IMR-90 (cell line): ENCODE results near the gene THAP9. TPM values are rescaled to one million over a fixed set of nuclear protein-coding genes. Genes with fewer than 3 reads are reported as not detected.

Experiments
- ATAC-seq: fragments of 200-7000 bp; cut with Tn5 transposase; 2 replicates; pipeline ENCODE4 v1.9.1; 2020; ENCODE audit warnings: low read depth, mild to moderate bottlenecking, moderate library complexity
- BruUV-seq: library from RNA; stranded (reverse); fragments of 400-500 nt; replicated peaks from 2 replicates; lab custom pipeline; 2021; lab: Mats Ljungman, UMichigan
- CTCF ChIA-PET: fragments of 300-600 bp; formaldehyde crosslinking; extraction: SDS; loops from one replicate; lab custom pipeline; 2021; ENCODE audit warnings: antibody characterized with exemption; lab: Yijun Ruan, JAX
- POLR2A ChIA-PET: fragments of 300-600 bp; sonication (Branson Sonifier 250); formaldehyde crosslinking; loops from one replicate; lab custom pipeline; 2022; ENCODE audit warnings: antibody characterized with exemption; ENCODE audit not compliant: unreplicated experiment; lab: Charles Lee
- DNase-seq: peaks from one replicate; pipeline ENCODE4 v3.0.0; 2013
- H2AFZ ChIP-seq: replicated peaks from 2 replicates; pipeline ENCODE3; 2013; ENCODE audit warnings: low read length, mild to moderate bottlenecking; ENCODE audit not compliant: poor library complexity
- H2AK5ac ChIP-seq: 2 replicates; pipeline ENCODE4 v1.6.1; 2013; ENCODE audit warnings: low read depth, low read length, inconsistent platforms
- H2AK9ac ChIP-seq: replicated peaks from 2 replicates; pipeline ENCODE3; 2013; ENCODE audit warnings: mild to moderate bottlenecking, low read depth, low read length, moderate library complexity; ENCODE audit not compliant: poor library complexity
- H2BK120ac ChIP-seq: 2 replicates; pipeline ENCODE4 v1.6.1; 2013; ENCODE audit warnings: low read depth, low read length, inconsistent platforms
- H2BK15ac ChIP-seq: 3 replicates; pipeline ENCODE4 v1.6.1; 2013; ENCODE audit warnings: low read depth, low read length, inconsistent platforms
- H2BK20ac ChIP-seq: 2 replicates; pipeline ENCODE4 v1.6.1; 2013; ENCODE audit warnings: low read depth, mild to moderate bottlenecking, inconsistent platforms, low read length, moderate library complexity
- H2BK5ac ChIP-seq: 2 replicates; pipeline ENCODE4 v1.6.1; 2013; ENCODE audit warnings: mild to moderate bottlenecking, low read depth, low read length, inconsistent platforms; ENCODE audit not compliant: poor library complexity, severe bottlenecking
- H3K14ac ChIP-seq: replicated peaks from 2 replicates; pipeline ENCODE4 v1.6.1; 2013; ENCODE audit warnings: low read depth, low read length, inconsistent platforms
- H3K18ac ChIP-seq: 2 replicates; pipeline ENCODE4 v1.6.1; 2013; ENCODE audit warnings: low read depth, low read length, control low read depth
- H3K23ac ChIP-seq: 2 replicates; pipeline ENCODE4 v1.6.1; 2013; ENCODE audit warnings: low read depth, low read length, inconsistent platforms
- H3K27ac ChIP-seq: 2 replicates; pipeline ENCODE4 v1.5.1; 2013; ENCODE audit warnings: mild to moderate bottlenecking, control low read depth, low read length; ENCODE audit not compliant: insufficient read depth
- H3K27me3 ChIP-seq: 2 replicates; pipeline ENCODE4 v1.6.1; 2013; ENCODE audit warnings: low read length; ENCODE audit not compliant: control insufficient read depth, insufficient read depth
- H3K36me3 ChIP-seq: 2 replicates; pipeline ENCODE4 v1.6.1; 2013; ENCODE audit warnings: low read length, mixed read lengths; ENCODE audit not compliant: control insufficient read depth, insufficient read depth
- H3K4ac ChIP-seq: 2 replicates; pipeline ENCODE4 v1.6.1; 2013; ENCODE audit warnings: low read depth, low read length, inconsistent platforms
- H3K4me1 ChIP-seq: 2 replicates; pipeline ENCODE4 v1.6.1; 2013; ENCODE audit warnings: low read length, mixed read lengths; ENCODE audit not compliant: control insufficient read depth, insufficient read depth
- H3K4me2 ChIP-seq: 2 replicates; pipeline ENCODE4 v1.6.1; 2013; ENCODE audit warnings: low read depth, mild to moderate bottlenecking, control low read depth, low read length, moderate library complexity
- H3K4me3 ChIP-seq: 2 replicates; pipeline ENCODE4 v1.5.1; 2013; ENCODE audit warnings: low read depth, mild to moderate bottlenecking, control low read depth, low read length, moderate library complexity; ENCODE audit not compliant: insufficient read depth
- H3K56ac ChIP-seq: 2 replicates; pipeline ENCODE4 v1.6.1; 2013; ENCODE audit warnings: low read length, inconsistent platforms; ENCODE audit not compliant: insufficient read depth; ENCODE audit errors: extremely low read depth
- H3K79me1 ChIP-seq, 2 experiments: 2 replicates each; pipeline ENCODE4 v1.6.1; 2013; ENCODE audit warnings: low read length in 2 of 2, inconsistent platforms in 1 of 2, low read depth in 1 of 2
- H3K9ac ChIP-seq: 2 replicates; pipeline ENCODE4 v1.6.1; 2013; ENCODE audit warnings: low read depth, low read length, control low read depth
- H3K9me1 ChIP-seq: 2 replicates; pipeline ENCODE4 v1.6.1; 2013; ENCODE audit warnings: low read length, inconsistent platforms; ENCODE audit not compliant: insufficient read depth
- H3K9me3 ChIP-seq: 2 replicates; pipeline ENCODE4 v1.6.1; 2013; ENCODE audit warnings: low read length; ENCODE audit not compliant: control insufficient read depth, insufficient read depth
- H4K20me1 ChIP-seq: 2 replicates; pipeline ENCODE4 v1.6.1; 2013; ENCODE audit warnings: low read length, inconsistent platforms; ENCODE audit not compliant: insufficient read depth
- H4K5ac ChIP-seq: 2 replicates; pipeline ENCODE4 v1.6.1; 2013; ENCODE audit warnings: mild to moderate bottlenecking, low read depth, low read length, control low read depth
- H4K8ac ChIP-seq, 2 experiments: 2 replicates each; pipeline ENCODE4 v1.6.1; 2013; ENCODE audit warnings: low read depth in 2 of 2, low read length in 2 of 2, control low read depth in 1 of 2, inconsistent platforms in 1 of 2
- H4K91ac ChIP-seq: 2 replicates; pipeline ENCODE4 v1.6.1; 2013; ENCODE audit warnings: low read depth, low read length, inconsistent platforms; ENCODE audit not compliant: insufficient read depth
- BHLHE40 ChIP-seq: fragments of 150-350 bp; IDR thresholded peaks from 2 replicates; pipeline ENCODE4 v1.6.1; 2016; ENCODE audit warnings: mild to moderate bottlenecking, low read depth, low read length
- CEBPB ChIP-seq: IDR thresholded peaks from 2 replicates; pipeline ENCODE4 v1.6.1; 2012; ENCODE audit warnings: low read depth, low read length, improper control_type of control experiment
- FOS ChIP-seq: fragments of 150-350 bp; IDR thresholded peaks from 2 replicates; pipeline ENCODE4 v1.6.1; 2016; ENCODE audit warnings: low read depth, low read length
- MAZ ChIP-seq: IDR thresholded peaks from 2 replicates; pipeline ENCODE4 v1.6.1; 2012; ENCODE audit warnings: low read depth, mild to moderate bottlenecking, low read length, improper control_type of control experiment, moderate library complexity, borderline replicate concordance
- MXI1 ChIP-seq: IDR thresholded peaks from 2 replicates; pipeline ENCODE4 v1.6.1; 2012; ENCODE audit warnings: low read depth, mild to moderate bottlenecking, low read length, moderate library complexity, borderline replicate concordance
- POLR2A ChIP-seq: IDR thresholded peaks from 2 replicates; pipeline ENCODE4 v1.6.1; 2012; ENCODE audit warnings: mild to moderate bottlenecking, low read depth, low read length
- RFX5 ChIP-seq: IDR thresholded peaks from 2 replicates; pipeline ENCODE4 v1.8.0; 2012; ENCODE audit warnings: low read depth, mild to moderate bottlenecking, low read length, moderate library complexity
- dilution Hi-C: fragments of 300-500 bp; cut with HindIII; formaldehyde crosslinking; loops from one replicate; pipeline ENCODE4 v1.14.3; 2018; ENCODE audit warnings: low sequenced_read_pairs; ENCODE audit not compliant: unreplicated experiment
- in situ Hi-C: fragments of 300-500 bp; cut with MboI; formaldehyde crosslinking; loops from 3 replicates; pipeline ENCODE4 v1.14.3; 2019; ENCODE audit warnings: low sequenced_read_pairs, inconsistent platforms, mixed read lengths
- intact Hi-C: fragments of 100-400 bp; cut with micrococcal nuclease; formaldehyde crosslinking; loops from 2 replicates; pipeline ENCODE4 v1.10.0; 2022
- polyA plus RNA-seq, 3 experiments: library from polyadenylated mRNA; depleted of rRNA; stranded (reverse); fragments of >200 nt; gene quantifications; 2 replicates each; pipeline ENCODE4 v1.2.3, GENCODE V29; 2012; ENCODE audit warnings: low replicate concordance in 1 of 3
- total RNA-seq: library from RNA; depleted of rRNA; stranded (reverse); fragments of >200 nt; gene quantifications from 2 replicates; pipeline ENCODE4 v1.2.3, GENCODE V29; 2012
- TF ChIP-seq, protein P1 (sequence below): conservative IDR thresholded peaks from 2 replicates; pipeline ENCODE4 v1.5.1; 2012; ENCODE audit warnings: mild to moderate bottlenecking, low read depth, low read length, improper control_type of control experiment

THAP9 gene
- total and polyA plus RNA-seq, 2 of the 4 experiments (the other 2 are of a cell fraction) = 0.86 to 2.9 TPM

DNA sequence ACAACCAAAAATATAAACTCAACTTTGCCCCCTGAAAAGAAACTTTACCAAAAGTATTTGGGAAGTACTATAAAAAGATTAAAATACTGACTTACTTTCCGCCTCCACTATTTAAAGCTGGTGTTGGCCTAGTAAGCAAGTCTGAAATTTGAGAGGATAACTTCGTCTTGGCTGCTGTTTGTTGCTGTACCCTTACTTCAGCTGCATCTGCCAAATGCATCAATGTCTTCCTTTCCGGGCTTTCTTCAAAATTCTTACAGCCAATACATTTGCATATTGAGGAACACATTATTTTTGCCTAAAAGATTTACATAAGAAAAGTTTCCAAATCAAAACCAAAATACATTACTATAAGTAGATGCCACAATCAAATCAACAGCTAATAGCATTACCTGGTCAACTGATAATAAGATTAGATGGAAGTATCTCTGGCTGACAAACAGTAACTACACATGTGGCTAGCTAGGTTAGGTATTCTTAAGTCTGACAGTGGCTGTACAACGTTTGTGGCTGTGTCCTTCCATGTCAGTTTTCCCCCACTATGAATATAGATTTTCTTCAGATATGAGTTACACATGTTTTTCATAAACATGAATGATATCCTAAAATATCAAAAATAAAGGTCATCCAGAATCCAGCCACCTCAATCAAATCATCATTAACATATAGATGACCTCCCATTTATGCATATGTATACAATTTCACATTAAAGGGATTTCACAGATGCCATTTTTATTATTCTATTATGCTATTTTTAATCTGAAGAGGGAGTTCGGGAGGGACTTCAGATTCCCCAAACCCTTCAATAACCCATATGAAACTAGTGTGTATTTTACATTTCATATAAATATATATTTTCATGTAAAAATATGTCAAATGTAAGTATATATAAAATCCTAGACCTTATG, 30.6 kb downstream of the THAP9 start (continued):
- no peak for TF ChIP-seq FOS

DNA sequence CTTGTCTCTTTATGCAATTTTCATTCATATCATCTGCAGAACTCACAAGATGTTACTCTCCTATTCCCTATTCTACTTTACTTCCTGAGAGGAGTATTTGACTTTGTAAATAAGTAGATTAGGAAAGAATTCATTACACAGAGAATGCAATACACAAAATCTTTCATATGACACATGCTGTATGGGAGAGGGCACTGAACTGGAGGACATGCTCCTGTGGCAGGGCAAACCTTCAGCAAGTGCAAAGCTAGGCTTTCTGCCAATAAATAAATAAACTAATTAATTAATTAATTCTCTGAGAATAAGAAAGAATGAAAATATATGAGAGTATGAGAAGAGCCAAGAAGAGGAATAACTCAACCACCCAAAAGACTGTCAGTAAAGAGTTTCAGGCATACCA, 33.9 kb downstream of the THAP9 start:
- no peak for DNase-seq
- ATAC-seq = no peak
- H3K4me1 ChIP-seq = no peaks in the 10 kb centered on the region
- no peaks in the 10 kb centered on the region for H3K9me1 ChIP-seq
- no peak overlapping the region for H3K9ac ChIP-seq
- H3K14ac ChIP-seq = no peak overlapping the region
- no peak overlapping the region for H2AK9ac ChIP-seq
- no peak overlapping the region for H4K91ac ChIP-seq
- no peak overlapping the region for H3K18ac ChIP-seq
- H2BK120ac ChIP-seq = no peak overlapping the region
- no peak overlapping the region for H3K56ac ChIP-seq
- in situ Hi-C loops (no loop called here), intact Hi-C loops (loop anchor here (2.0 kb wide), 1 partner anchor 14 kb away; no protein-coding TSS in a partner anchor), dilution Hi-C loops (no loop called here)
- H3K9me3 ChIP-seq = no peaks in the 10 kb centered on the region
- no TSS peak for BruUV-seq
- H3K36me3 ChIP-seq = peaks cover 13% of the 10 kb centered on the region
- H3K4me3 ChIP-seq = no peak overlapping the region
- no peaks in the 10 kb centered on the region for H3K27me3 ChIP-seq
- H3K4me2 ChIP-seq = no peak overlapping the region
- H3K23ac ChIP-seq = no peak overlapping the region
- H2AFZ ChIP-seq = no peak overlapping the region
- no peak overlapping the region for H4K5ac ChIP-seq
- no peaks in the 10 kb centered on the region for H4K20me1 ChIP-seq
- ChIA-PET POLR2A (no interaction called here), CTCF (interaction anchor here (0.6 kb wide), 1 partner anchor 13 kb away, joined by 3 read pairs; no protein-coding TSS in a partner anchor)
- H2BK5ac ChIP-seq = no peak overlapping the region
- peaks cover 0 to 3% of the 10 kb centered on the region in 2 experiments; a peak in 2 of 4 replicates for H3K79me1 ChIP-seq
- TF ChIP-seq MAZ = no peak
- TF ChIP-seq BHLHE40 = no peak
- TF ChIP-seq FOS = no peak
- TF ChIP-seq, protein P1, sequence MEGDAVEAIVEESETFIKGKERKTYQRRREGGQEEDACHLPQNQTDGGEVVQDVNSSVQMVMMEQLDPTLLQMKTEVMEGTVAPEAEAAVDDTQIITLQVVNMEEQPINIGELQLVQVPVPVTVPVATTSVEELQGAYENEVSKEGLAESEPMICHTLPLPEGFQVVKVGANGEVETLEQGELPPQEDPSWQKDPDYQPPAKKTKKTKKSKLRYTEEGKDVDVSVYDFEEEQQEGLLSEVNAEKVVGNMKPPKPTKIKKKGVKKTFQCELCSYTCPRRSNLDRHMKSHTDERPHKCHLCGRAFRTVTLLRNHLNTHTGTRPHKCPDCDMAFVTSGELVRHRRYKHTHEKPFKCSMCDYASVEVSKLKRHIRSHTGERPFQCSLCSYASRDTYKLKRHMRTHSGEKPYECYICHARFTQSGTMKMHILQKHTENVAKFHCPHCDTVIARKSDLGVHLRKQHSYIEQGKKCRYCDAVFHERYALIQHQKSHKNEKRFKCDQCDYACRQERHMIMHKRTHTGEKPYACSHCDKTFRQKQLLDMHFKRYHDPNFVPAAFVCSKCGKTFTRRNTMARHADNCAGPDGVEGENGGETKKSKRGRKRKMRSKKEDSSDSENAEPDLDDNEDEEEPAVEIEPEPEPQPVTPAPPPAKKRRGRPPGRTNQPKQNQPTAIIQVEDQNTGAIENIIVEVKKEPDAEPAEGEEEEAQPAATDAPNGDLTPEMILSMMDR = no peak
- no peak for TF ChIP-seq CEBPB
- TF ChIP-seq RFX5 = no peak
- TF ChIP-seq POLR2A = no peak
- no peak for TF ChIP-seq MXI1
- no peak overlapping the region for H2AK5ac ChIP-seq
- no peak overlapping the region for H3K4ac ChIP-seq
- no peak overlapping the region for H2BK20ac ChIP-seq
- no peak overlapping the region for H4K8ac ChIP-seq
- no peak overlapping the region for H2BK15ac ChIP-seq
- H3K27ac ChIP-seq = no peak overlapping the region
